PC-9 (cell line): Measurements from ENCODE around the gene C2CD4C. TPM values are rescaled to one million over a fixed set of nuclear protein-coding genes. Genes with fewer than 3 reads are reported as not detected.

Experiments
- BruUV-seq: library from RNA; stranded (reverse); fragments of 400-500 nt; replicated peaks from 2 replicates; lab custom pipeline; 2021; lab: Mats Ljungman, UMichigan
- CTCF ChIA-PET: fragments of 300-600 bp; sonication (Branson Sonifier 250); formaldehyde crosslinking; loops from one replicate; lab custom pipeline; 2022; ENCODE audit warnings: antibody characterized with exemption; lab: Charles Lee
- POLR2A ChIA-PET: fragments of 300-600 bp; sonication (Branson Sonifier 250); formaldehyde crosslinking; loops from one replicate; lab custom pipeline; 2022; ENCODE audit warnings: antibody characterized with exemption; ENCODE audit not compliant: unreplicated experiment; lab: Charles Lee
- DNase-seq, 2 experiments: peaks; one replicate each; pipeline versions ENCODE4 v3.0.0 to v3.0.0-alpha.2; 2015 to 2022; ENCODE audit warnings: mixed read lengths in 1 of 2
- H2AFZ ChIP-seq: fragments of 200-600 bp; sonication (generic); 2 replicates; pipeline ENCODE4 v1.8.1; 2017; ENCODE audit warnings: antibody characterized with exemption
- H3F3A ChIP-seq: fragments of 200-600 bp; sonication (generic); 2 replicates; pipeline ENCODE4 v1.8.1; 2017; ENCODE audit warnings: antibody characterized with exemption, mild to moderate bottlenecking, low read depth; ENCODE audit not compliant: insufficient read depth
- H3K27ac ChIP-seq: fragments of 200-600 bp; sonication (generic); 2 replicates; pipeline ENCODE4 v1.6.1; 2016; ENCODE audit warnings: mixed run types
- H3K27me3 ChIP-seq: fragments of 200-600 bp; sonication (generic); 2 replicates; pipeline ENCODE4 v1.6.1; 2016; ENCODE audit warnings: low read depth, mixed run types; ENCODE audit not compliant: insufficient read depth
- H3K36me3 ChIP-seq: fragments of 200-600 bp; sonication (generic); 2 replicates; pipeline ENCODE4 v1.6.1; 2016; ENCODE audit warnings: low read depth, mixed run types
- H3K4me1 ChIP-seq: fragments of 200-600 bp; sonication (generic); replicated peaks from 2 replicates; pipeline ENCODE4 v1.6.1; 2016; ENCODE audit warnings: mixed run types; ENCODE audit not compliant: insufficient read depth
- H3K4me2 ChIP-seq: fragments of 200-600 bp; sonication (generic); 2 replicates; pipeline ENCODE4 v1.6.1; 2017; ENCODE audit warnings: mixed run types
- H3K4me3 ChIP-seq: fragments of 200-600 bp; sonication (generic); 2 replicates; pipeline ENCODE4 v1.6.1; 2016; ENCODE audit warnings: mixed run types
- H3K79me2 ChIP-seq: fragments of 200-600 bp; sonication (generic); 2 replicates; pipeline ENCODE4 v1.6.1; 2017; ENCODE audit warnings: low read depth, mixed run types
- H3K9me2 ChIP-seq: fragments of 200-600 bp; sonication (generic); 2 replicates; pipeline ENCODE4 v1.8.1; 2017; ENCODE audit warnings: mild to moderate bottlenecking; ENCODE audit not compliant: insufficient read depth
- H3K9me3 ChIP-seq: fragments of 200-600 bp; sonication (generic); 2 replicates; pipeline ENCODE4 v1.8.1; 2016; ENCODE audit warnings: low read depth; ENCODE audit not compliant: insufficient read depth
- H4K20me1 ChIP-seq: fragments of 200-600 bp; sonication (generic); 2 replicates; pipeline ENCODE4 v1.8.1; 2017; ENCODE audit not compliant: insufficient read depth
- EZH2 ChIP-seq: fragments of 200-600 bp; sonication (generic); IDR thresholded peaks from 2 replicates; pipeline ENCODE4 v1.8.0; 2017; ENCODE audit warnings: antibody characterized with exemption, low read depth
- intact Hi-C: fragments of 100-400 bp; cut with micrococcal nuclease; formaldehyde crosslinking; loops from one replicate; pipeline ENCODE4 v1.10.0; 2022; ENCODE audit not compliant: unreplicated experiment
- total RNA-seq: library from RNA; stranded (reverse); gene quantifications from 2 replicates; pipeline ENCODE4 v1.2.3, GENCODE V29; 2021
- TF ChIP-seq, protein P1 (sequence below): fragments of 200-600 bp; sonication (generic); conservative IDR thresholded peaks from 2 replicates; pipeline ENCODE4 v1.6.1; 2017; ENCODE audit warnings: mixed run types, antibody characterized with exemption, mild to moderate bottlenecking, moderate library complexity

Gene C2CD4C
- total RNA-seq, 1 experiment from 2014 or later, result 1.2 TPM

DNA sequence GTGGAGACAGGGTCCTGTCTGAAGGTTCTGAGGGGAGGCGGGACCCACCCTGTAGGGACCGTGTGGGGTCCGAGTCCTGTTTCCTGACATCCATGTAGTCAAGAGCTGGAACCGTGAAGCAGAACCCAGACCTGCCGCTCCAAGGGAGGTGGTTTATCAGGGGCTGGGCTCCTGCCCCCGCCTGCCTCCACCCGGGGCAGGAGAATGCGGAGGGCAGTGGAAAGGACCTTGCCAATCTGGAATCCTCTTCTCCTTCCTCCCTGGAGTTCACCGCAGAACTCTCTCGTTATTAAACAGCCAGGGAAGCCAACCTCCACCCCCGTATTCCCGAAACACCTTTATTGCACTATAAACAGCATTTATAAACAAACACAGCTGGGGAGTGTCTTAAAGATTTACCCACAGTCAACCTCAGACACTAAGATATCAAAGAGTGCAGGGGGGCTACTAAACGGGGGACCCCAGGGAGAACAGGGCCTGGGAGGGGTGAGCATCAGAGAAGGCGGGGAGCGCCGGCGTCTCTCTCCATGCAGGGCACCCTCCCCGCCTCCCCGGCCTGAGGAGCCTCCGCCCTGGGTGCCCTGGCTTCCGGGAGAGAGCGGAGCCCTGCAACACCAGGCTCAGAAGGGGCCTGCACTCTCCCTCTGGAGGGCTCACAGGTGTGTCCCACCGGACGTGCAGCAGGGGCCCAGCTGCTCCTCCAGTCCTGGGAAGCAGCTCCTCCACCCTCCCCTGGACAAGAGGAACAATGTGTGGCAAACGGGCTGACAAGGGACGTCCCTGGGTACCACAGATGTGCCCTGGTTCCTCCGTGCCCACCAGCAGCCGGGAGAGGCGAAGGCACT, 3.6 kb downstream of the C2CD4C start:
- H3K9me3 ChIP-seq, result no peaks in the 10 kb centered on the region
- no peaks in the 10 kb centered on the region for H3K4me1 ChIP-seq
- H3K4me2 ChIP-seq, result no peak overlapping the region; the same call in 1 of the 2 replicates
- H3K79me2 ChIP-seq, result no peaks in the 10 kb centered on the region
- intact Hi-C loops, result no loop called here
- H3F3A ChIP-seq, result peaks cover 4% of the 10 kb centered on the region
- no peak overlapping the region for H3K4me3 ChIP-seq
- CTCF ChIA-PET, result interaction anchor here (0.7 kb wide), 1 partner anchor 33 kb away, joined by 5 read pairs; no protein-coding TSS in a partner anchor
- POLR2A ChIA-PET, result no interaction called here
- no TSS peak for BruUV-seq
- TF ChIP-seq, protein P1, sequence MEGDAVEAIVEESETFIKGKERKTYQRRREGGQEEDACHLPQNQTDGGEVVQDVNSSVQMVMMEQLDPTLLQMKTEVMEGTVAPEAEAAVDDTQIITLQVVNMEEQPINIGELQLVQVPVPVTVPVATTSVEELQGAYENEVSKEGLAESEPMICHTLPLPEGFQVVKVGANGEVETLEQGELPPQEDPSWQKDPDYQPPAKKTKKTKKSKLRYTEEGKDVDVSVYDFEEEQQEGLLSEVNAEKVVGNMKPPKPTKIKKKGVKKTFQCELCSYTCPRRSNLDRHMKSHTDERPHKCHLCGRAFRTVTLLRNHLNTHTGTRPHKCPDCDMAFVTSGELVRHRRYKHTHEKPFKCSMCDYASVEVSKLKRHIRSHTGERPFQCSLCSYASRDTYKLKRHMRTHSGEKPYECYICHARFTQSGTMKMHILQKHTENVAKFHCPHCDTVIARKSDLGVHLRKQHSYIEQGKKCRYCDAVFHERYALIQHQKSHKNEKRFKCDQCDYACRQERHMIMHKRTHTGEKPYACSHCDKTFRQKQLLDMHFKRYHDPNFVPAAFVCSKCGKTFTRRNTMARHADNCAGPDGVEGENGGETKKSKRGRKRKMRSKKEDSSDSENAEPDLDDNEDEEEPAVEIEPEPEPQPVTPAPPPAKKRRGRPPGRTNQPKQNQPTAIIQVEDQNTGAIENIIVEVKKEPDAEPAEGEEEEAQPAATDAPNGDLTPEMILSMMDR, result no peak
- no peak for TF ChIP-seq EZH2
- no peak overlapping the region for H3K27ac ChIP-seq
- no peak for DNase-seq
- no peaks in the 10 kb centered on the region for H3K36me3 ChIP-seq
- no peaks in the 10 kb centered on the region for H3K9me2 ChIP-seq
- H4K20me1 ChIP-seq, result no peaks in the 10 kb centered on the region; the same call in 1 of the 2 replicates
- no peak overlapping the region for H2AFZ ChIP-seq
- peaks cover 17% of the 10 kb centered on the region for H3K27me3 ChIP-seq

DNA sequence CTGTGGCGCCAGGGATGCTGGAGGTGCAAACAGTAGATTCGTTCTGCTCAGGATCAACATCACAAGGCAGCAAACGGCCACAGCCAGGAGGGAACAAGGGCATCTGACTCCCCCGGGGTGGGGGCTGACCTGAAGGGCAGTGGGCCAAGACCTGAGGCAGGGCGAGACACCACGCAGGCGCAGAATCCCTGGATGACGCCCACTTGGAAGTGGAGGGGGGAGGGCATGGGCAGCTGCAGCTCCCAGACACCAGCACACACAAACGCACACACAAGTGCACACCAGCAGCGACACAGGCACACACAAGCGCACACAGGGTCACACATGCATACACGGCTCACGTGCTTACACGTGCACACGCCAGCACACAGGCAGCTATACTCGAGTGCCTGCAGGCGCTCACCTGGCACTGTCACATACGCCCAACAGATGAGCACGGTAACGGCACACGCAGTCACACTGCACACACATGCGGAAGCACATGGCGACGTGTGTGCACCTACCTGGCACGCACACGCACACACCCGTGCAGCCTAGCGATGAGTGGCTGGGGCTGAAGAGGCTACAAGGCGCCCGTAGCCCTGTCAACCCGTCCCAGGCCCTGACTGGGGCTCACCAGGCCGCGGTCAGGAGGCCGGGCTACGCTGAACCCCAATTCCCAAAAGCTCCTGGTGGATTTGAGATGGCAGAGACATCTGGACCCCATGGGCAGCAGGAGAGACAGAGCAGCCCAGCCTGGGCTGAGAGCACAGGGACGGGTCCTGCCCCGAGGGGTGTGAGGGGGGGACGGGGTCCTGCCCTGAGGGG, 5.5 kb downstream of the C2CD4C start:
- H2AFZ ChIP-seq, result no peak overlapping the region
- intact Hi-C loops, result no loop called here
- no peak for DNase-seq
- no peaks in the 10 kb centered on the region for H3K36me3 ChIP-seq
- no peak overlapping the region for H3K4me3 ChIP-seq
- H3K9me2 ChIP-seq, result no peaks in the 10 kb centered on the region
- no peak for TF ChIP-seq EZH2
- TF ChIP-seq, protein P1, result no peak
- POLR2A ChIA-PET, result no interaction called here
- H3F3A ChIP-seq, result no peaks in the 10 kb centered on the region; the same call in 1 of the 2 replicates
- no peaks in the 10 kb centered on the region for H3K79me2 ChIP-seq
- no peaks in the 10 kb centered on the region for H3K4me1 ChIP-seq
- H4K20me1 ChIP-seq, result no peaks in the 10 kb centered on the region
- no TSS peak for BruUV-seq
- CTCF ChIA-PET, result no interaction called here
- H3K27ac ChIP-seq, result no peak overlapping the region
- H3K4me2 ChIP-seq, result no peak overlapping the region
- H3K9me3 ChIP-seq, result no peaks in the 10 kb centered on the region
- H3K27me3 ChIP-seq, result peaks cover 9% of the 10 kb centered on the region

DNA sequence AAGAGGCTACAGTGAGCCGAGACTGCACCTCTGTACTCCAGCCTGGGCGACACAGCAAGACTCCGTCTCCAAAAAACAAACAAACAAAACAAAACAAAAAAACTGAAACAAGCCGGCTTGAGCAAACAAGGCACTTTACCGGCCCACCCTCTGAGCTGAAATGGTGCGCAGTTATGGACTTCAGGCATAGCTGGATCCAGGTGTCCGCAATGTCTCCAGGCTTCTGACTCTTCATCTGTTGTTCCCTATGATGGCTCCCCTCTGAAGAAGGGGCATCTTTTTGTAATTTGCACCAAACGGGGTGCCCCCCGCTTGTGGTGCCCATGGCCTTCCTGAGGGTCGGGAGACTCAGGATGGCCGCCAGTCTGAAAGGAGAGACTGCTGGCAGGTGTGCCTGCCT, 6.2 kb downstream of the C2CD4C start:
- no TSS peak for BruUV-seq

More for the DNA sequence above, 6.2 kb downstream of the C2CD4C start:
- TF ChIP-seq, protein P1, result no peak
- no peak for TF ChIP-seq EZH2
- Histone ChIP-seq H3K36me3 (no peaks in the 10 kb centered on the region), H3K79me2 (no peaks in the 10 kb centered on the region), H3K27me3 (peaks cover 11% of the 10 kb centered on the region), H3K27ac (no peak overlapping the region), H2AFZ (no peak overlapping the region), H3K4me2 (no peak overlapping the region), H3K4me3 (no peak overlapping the region), H3K9me3 (no peaks in the 10 kb centered on the region), H3F3A (no peaks in the 10 kb centered on the region; the same call in 1 of the 2 replicates), H3K4me1 (no peaks in the 10 kb centered on the region), H3K9me2 (no peaks in the 10 kb centered on the region), H4K20me1 (no peaks in the 10 kb centered on the region)
- POLR2A ChIA-PET, result no interaction called here
- CTCF ChIA-PET, result no interaction called here
- intact Hi-C loops, result no loop called here
- no peak for DNase-seq
